Activated T-helper 17 cell treated with anti-CD3 and anti-CD28 coated beads, Interleukin-2, amount 50 U/mL, for 72 hours (primary cell): ENCODE data around the gene FOXA2. TPM values are rescaled to one million over a fixed set of nuclear protein-coding genes. Genes with fewer than 3 reads are reported as not detected.
"Not testable (repeated sequence)": the region's sequence is repeated elsewhere in the genome, so short reads cannot be mapped to it uniquely, and the experiment has no call there.

Experiments used
- ATAC-seq: fragments of 150-1000 bp; cut with Tn5 transposase; replicated peaks from 2 replicates; pipeline ENCODE4 v1.10.0; 2021; ENCODE audit warnings: mild to moderate bottlenecking, moderate library complexity
- H3K27ac Mint-ChIP-seq: one replicate; pipeline ENCODE4 v1.8.0; 2022; ENCODE audit warnings: mixed read lengths
- H3K27me3 Mint-ChIP-seq: one replicate; pipeline ENCODE4 v1.8.0; 2022; ENCODE audit warnings: mixed read lengths
- H3K36me3 Mint-ChIP-seq: one replicate; pipeline ENCODE4 v1.8.0; 2022; ENCODE audit warnings: low read depth, mild to moderate bottlenecking, mixed read lengths
- H3K4me1 Mint-ChIP-seq: one replicate; pipeline ENCODE4 v1.8.0; 2022; ENCODE audit warnings: mixed read lengths
- H3K4me3 Mint-ChIP-seq: one replicate; pipeline ENCODE4 v1.8.0; 2022; ENCODE audit warnings: mild to moderate bottlenecking, mixed read lengths
- H3K9me3 Mint-ChIP-seq: one replicate; pipeline ENCODE4 v1.8.0; 2022; ENCODE audit warnings: mixed read lengths
- total RNA-seq, 2 donors: library from RNA; stranded (reverse); gene quantifications; one replicate each; pipeline ENCODE4 v1.2.3, GENCODE V29; 2022

FOXA2 gene
- total RNA-seq, 2 donors from 2014 or later: not detected

DNA sequence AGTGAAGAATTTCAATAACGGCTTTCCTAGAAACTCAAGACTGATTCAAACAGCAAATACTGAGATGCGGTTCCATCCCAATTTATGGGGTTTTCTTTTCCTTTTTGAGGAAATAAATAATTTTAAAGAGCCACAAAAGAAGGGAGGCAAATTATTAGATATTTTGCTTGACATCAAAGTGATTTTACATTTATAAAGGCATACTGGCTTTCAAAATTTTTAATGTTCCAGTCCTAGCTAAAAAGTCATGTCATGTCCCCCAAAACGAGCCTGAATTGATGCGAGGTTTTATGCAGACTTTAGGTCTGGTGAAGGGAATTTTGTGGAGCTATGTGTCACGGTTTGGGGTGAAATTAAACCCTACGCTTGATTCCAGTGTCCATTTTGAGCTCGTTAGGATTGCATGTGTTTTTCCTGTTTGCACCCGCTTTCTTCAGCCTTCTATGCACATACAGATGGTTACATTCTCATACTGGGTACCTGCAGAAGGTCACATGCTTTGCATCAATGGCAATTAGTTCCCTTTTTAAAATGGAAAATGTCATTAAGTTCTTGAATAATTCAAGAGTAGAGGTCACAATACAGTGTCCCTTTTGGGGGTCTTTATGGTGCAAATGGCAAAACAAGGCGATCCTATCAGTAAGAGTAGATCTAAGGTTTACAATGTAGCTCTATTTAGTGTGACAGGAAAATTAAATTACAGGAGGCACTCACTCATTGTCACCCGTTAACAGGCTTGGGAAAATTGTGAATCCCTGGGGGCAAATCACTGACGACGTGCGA, 17.3 kb downstream of the FOXA2 start:
- no peak overlapping the region for H3K4me3 Mint-ChIP-seq
- H3K27ac Mint-ChIP-seq: no peak overlapping the region
- H3K9me3 Mint-ChIP-seq: peaks cover 6% of the 10 kb centered on the region
- no peaks in the 10 kb centered on the region for H3K4me1 Mint-ChIP-seq
- ATAC-seq: no peak
- no peaks in the 10 kb centered on the region for H3K36me3 Mint-ChIP-seq
- peaks cover 61% of the 10 kb centered on the region for H3K27me3 Mint-ChIP-seq

DNA sequence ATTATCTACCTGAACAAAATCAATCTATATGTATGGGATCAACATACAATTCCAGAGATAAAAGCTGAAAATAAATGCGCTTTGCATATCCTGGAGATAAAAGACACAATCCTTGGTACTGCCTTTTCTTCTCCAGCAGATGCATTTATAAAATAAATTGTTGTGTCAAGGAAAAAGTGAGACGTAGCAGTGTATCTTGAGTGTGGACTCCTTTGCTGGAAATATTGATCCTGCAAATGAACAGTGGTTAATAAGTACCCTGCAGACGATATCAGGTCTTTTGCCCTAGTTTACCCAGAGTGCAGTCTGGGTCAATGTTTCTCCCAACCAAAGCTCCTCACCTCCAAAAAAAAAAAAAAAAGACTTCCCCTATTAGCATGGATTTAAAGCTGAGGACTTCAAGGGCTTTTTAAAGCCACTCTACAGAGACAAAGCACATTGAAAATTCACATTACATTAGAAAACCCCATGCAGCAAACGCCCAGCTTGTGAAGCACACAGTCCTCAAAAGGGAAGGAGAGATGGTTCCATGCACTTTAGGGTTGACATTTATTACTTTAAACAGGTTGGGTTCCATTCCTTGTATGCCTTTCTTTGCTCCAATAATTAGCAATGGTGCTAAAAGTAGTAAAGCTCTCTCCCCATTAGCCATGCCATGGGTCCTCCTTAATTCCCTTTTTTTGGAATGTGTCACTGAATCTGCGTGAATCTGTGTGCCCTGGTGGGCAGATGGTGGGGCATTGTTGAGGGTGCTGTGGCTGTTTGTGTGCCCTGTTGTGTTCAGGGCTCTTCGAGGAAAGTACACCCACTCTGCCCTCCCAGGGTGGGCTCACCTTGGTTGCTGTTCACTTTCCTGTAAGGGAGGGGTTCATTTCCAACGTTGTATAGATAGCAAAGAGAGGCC, 21.1 kb downstream of the FOXA2 start:
- Mint-ChIP-seq H3K4me3 (no peak overlapping the region), H3K27me3 (peaks cover 60% of the 10 kb centered on the region), H3K9me3 (no peaks in the 10 kb centered on the region), H3K4me1 (no peaks in the 10 kb centered on the region), H3K36me3 (no peaks in the 10 kb centered on the region), H3K27ac (no peak overlapping the region)
- no peak for ATAC-seq

DNA sequence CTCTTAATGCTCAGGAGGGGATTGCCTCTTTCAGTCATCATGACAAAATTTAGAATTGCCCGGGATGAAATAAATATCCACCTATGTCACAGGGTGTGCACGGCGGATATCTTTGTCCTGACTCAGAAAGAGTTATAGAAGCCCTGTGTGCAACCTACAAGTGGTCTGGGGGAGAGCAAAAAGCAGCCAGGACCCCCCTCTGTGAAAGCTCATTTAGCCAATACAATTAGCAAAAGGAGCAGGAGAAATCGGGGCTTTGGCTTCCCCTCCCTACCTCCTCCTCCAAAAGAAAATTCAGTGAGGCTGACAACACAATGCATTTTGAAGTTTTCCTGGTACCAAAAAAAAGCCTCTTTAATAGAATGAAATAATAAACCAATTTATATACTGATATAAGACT, 21.8 kb downstream of the FOXA2 start:
- Mint-ChIP-seq H3K27ac (no peak overlapping the region), H3K4me1 (no peaks in the 10 kb centered on the region), H3K36me3 (no peaks in the 10 kb centered on the region), H3K4me3 (no peak overlapping the region), H3K27me3 (peaks cover 58% of the 10 kb centered on the region), H3K9me3 (no peaks in the 10 kb centered on the region)
- ATAC-seq: no peak

DNA sequence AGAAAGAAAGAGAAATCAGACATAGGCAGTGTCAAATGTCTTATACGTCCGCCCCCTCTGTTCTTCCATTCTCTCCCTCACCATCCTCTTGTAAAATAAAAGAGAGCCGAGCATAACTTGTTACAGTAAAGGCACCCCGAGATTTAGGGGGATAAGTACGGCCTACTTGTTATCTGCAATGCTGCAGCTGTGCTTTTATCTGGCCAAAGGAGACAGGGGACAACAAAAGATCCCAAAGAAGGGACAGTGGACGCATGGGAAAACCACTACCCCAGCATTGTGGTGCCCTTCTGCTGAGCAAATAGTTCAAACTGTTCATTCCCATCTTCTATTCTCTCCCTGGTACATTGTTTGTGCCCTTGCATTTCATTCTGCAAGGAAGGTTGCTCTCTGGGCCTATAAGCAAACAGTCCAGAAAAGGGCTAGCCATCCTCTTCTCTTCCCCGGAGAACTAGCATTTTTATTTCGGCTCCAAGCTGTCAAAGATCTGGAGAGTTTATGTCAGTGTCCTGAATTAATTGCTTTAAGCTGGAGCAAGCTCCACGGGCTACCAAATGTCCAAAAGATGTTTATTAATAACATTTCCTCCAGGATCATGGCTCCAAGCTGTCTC, 22.3 kb downstream of the FOXA2 start:
- peaks cover 54% of the 10 kb centered on the region for H3K27me3 Mint-ChIP-seq
- ATAC-seq: no peak
- no peak overlapping the region for H3K4me3 Mint-ChIP-seq
- no peaks in the 10 kb centered on the region for H3K36me3 Mint-ChIP-seq
- no peaks in the 10 kb centered on the region for H3K9me3 Mint-ChIP-seq
- no peak overlapping the region for H3K27ac Mint-ChIP-seq
- H3K4me1 Mint-ChIP-seq: no peaks in the 10 kb centered on the region

- Mint-ChIP-seq H3K27me3 (peaks cover 47% of the 10 kb centered on the region), H3K4me3 (no peak overlapping the region), H3K27ac (no peak overlapping the region), H3K4me1 (no peaks in the 10 kb centered on the region), H3K36me3 (no peaks in the 10 kb centered on the region), H3K9me3 (peaks cover 4% of the 10 kb centered on the region)
- no peak for ATAC-seq
Observed at GRCh38 chr20:22560817-22561216, 23.6 kb downstream of the FOXA2 start.

GRCh38 chr20:22559711-22560318, 24.6 kb downstream of the FOXA2 start:
- Mint-ChIP-seq H3K4me1 (no peaks in the 10 kb centered on the region), H3K36me3 (no peaks in the 10 kb centered on the region), H3K27ac (no peak overlapping the region), H3K4me3 (no peak overlapping the region), H3K9me3 (peaks cover 4% of the 10 kb centered on the region), H3K27me3 (peaks cover 45% of the 10 kb centered on the region)
- no peak for ATAC-seq

DNA sequence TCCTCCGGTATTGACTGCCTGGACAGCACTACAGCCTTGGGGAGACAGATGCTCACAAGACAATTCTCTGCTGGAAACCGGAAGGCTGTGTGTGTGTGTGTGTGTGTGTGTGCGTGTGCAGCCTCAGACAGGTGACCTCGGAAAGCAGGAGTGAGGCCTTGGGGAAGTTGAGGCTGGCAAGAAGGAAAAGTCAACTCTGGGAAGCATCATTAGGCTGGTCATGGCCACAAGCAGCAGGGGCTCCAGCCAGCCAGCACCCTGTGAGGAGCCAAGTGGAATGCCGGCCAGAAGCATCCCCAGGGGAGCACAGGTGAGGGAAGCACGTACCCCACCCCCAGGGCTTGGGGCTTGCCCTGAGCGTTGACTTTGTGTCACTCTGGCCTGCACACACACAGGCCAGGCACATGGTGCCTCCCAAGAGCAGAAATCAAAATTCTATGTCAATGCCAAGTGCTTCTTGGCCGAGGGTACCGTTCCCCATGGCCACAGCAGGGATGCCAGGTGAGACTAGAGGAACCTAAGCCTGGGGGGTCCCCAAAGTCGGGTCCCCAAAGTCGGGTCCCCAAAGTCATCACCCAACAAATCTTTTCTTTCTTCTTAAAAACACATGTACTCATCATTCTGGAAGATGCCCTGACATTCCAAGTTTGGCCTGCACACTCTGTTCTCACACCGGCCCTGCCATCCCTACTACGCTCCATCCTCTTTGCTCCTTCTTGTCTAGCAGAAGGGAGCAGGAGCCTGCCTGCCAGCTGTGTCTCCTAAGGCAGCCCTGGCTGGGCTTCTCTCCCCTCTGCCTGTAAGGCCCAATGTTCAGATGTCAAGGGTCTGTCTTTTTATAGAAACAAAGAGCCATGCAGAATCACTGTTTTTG, 26.7 kb downstream of the FOXA2 start:
- Mint-ChIP-seq H3K27ac (no peak overlapping the region), H3K36me3 (no peaks in the 10 kb centered on the region), H3K4me3 (no peak overlapping the region), H3K27me3 (peaks cover 41% of the 10 kb centered on the region), H3K9me3 (peaks cover 13% of the 10 kb centered on the region), H3K4me1 (no peaks in the 10 kb centered on the region)
- no peak for ATAC-seq

DNA sequence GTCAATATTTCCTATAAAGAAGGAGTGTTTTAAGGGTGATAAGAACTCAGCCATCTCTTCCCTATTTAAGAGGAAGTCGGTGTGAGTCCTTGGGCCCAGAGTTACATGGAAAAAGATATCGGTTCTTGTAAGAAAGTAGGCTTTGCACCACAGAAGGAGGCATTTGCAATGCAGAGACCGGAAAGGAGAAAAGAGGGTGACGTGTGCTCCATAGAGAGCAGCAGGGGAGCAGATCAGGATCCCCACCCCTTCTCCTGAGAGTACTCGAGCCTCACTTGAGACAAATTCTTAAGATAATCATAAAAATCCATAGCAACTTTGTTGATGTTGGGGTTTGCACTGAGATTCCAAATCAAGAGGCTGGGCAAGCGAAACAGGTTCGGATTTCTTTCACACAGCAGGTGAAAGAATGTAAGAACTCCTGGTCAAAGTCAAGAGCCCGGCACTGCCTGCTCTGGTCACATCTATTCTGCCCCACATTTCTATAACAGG, 27.8 kb downstream of the FOXA2 start:
- no peaks in the 10 kb centered on the region for H3K36me3 Mint-ChIP-seq
- no peak overlapping the region for H3K4me3 Mint-ChIP-seq
- no peaks in the 10 kb centered on the region for H3K4me1 Mint-ChIP-seq
- H3K9me3 Mint-ChIP-seq: peaks cover 13% of the 10 kb centered on the region
- H3K27me3 Mint-ChIP-seq: peaks cover 34% of the 10 kb centered on the region
- H3K27ac Mint-ChIP-seq: no peak overlapping the region
- no peak for ATAC-seq

GRCh38 chr20:22555791-22556564, 28.4 kb downstream of the FOXA2 start:
- Mint-ChIP-seq H3K4me1 (no peaks in the 10 kb centered on the region), H3K9me3 (peaks cover 13% of the 10 kb centered on the region), H3K27ac (no peak overlapping the region), H3K4me3 (no peak overlapping the region), H3K36me3 (no peaks in the 10 kb centered on the region), H3K27me3 (peaks cover 31% of the 10 kb centered on the region)
- no peak for ATAC-seq

- Mint-ChIP-seq H3K36me3 (no peaks in the 10 kb centered on the region), H3K4me3 (no peak overlapping the region), H3K9me3 (peaks cover 13% of the 10 kb centered on the region)
Observed at GRCh38 chr20:22554391-22554790, 30.0 kb downstream of the FOXA2 start.

DNA sequence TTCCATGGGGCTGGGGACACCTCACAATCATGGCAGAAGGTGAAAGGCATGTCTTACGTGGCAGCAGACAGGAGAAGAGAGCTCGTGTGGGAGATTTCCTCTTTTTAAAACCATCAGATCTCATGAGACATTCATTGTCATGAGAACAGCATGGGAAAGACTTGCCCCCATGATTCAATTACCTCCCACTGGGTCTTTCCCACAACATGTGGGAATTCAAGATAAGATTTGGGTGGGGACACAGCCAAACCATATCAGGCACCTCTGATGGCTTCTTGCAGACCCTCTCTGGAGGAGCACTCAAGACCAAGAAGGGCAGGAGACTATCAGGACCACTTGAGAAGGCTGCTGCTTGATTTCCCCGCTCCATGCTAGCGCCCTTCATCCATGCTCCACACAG, 33.9 kb downstream of the FOXA2 start:
- H3K27ac Mint-ChIP-seq, H3K4me3 Mint-ChIP-seq, ATAC-seq, H3K4me1 Mint-ChIP-seq, H3K36me3 Mint-ChIP-seq: not testable (repeated sequence)
- H3K27me3 Mint-ChIP-seq: peaks cover 12% of the 10 kb centered on the region
- H3K9me3 Mint-ChIP-seq: peaks cover 18% of the 10 kb centered on the region

More at GRCh38 chr20:22554391-22554790, 30.0 kb downstream of the FOXA2 start:
- ATAC-seq: no peak
- H3K4me1 Mint-ChIP-seq: no peaks in the 10 kb centered on the region
- no peak overlapping the region for H3K27ac Mint-ChIP-seq
- peaks cover 21% of the 10 kb centered on the region for H3K27me3 Mint-ChIP-seq

DNA sequence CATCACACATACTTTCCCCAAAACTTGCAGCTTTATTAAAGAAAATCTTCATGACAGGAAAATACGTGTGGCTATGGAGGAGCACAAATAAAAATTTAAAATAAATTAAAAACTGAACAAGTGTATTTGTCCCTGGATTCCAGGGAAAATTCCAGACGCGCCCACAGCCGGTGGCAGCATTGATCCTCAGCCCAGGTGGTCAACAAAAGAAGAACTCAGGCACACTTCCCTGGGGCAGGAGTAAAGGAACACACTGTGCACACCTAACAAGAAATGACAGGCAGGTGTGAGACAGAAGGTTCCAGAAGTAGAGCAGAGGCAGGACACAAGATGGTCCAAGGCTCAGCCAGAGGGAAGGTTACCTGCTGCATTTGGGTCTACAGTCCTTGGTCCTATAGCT, 36.3 kb downstream of the FOXA2 start:
- no peak overlapping the region for H3K27ac Mint-ChIP-seq
- ATAC-seq: no peak
- H3K4me1 Mint-ChIP-seq: no peaks in the 10 kb centered on the region

GRCh38 chr20:22546344-22546743, 38.0 kb downstream of the FOXA2 start:
- Mint-ChIP-seq H3K4me1 (no peaks in the 10 kb centered on the region), H3K27me3 (peaks cover 12% of the 10 kb centered on the region), H3K4me3 (no peak overlapping the region), H3K9me3 (peaks cover 9% of the 10 kb centered on the region), H3K27ac (no peak overlapping the region), H3K36me3 (no peaks in the 10 kb centered on the region)
- no peak for ATAC-seq

More for the DNA sequence above, 36.3 kb downstream of the FOXA2 start:
- H3K4me3 Mint-ChIP-seq: no peak overlapping the region
- H3K9me3 Mint-ChIP-seq: peaks cover 13% of the 10 kb centered on the region
- H3K27me3 Mint-ChIP-seq: peaks cover 15% of the 10 kb centered on the region
- H3K36me3 Mint-ChIP-seq: no peaks in the 10 kb centered on the region
